Activated T-cell treated with anti-CD3 and anti-CD28 coated beads for 24 hours (primary cell): ENCODE results near the gene PFN1.
"Not testable (repeated sequence)": the region's sequence is repeated elsewhere in the genome, so short reads cannot be mapped to it uniquely, and the experiment has no call there.

Experiments
- DNase-seq: peaks from one replicate; pipeline ENCODE4 v3.0.0-alpha.2; 2020; ENCODE audit warnings: low read depth

Gene PFN1

DNA sequence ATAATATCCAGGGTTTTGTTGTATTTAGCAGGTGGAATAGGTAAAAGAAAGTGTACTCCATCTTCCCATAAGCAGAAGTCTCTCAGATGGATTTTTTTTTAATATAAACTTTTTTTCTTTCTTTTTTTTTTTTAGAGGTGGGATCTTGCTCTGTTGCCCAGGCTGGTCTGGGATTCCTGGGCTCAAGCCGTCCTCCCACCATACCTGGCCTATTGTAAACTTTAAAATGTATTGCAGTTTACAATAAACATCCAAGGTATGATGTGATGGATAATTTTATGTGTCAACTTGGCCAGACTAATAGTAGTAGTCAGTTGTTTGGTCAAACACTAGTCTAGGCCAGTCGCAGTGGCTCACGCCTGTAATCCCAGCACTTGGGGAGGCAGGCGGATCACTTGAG, 27.0 kb downstream of the PFN1 start:
- DNase-seq: no peak

GRCh38 chr17:4920351-4921048, 27.8 kb downstream of the PFN1 start:
- no peak for DNase-seq

DNA sequence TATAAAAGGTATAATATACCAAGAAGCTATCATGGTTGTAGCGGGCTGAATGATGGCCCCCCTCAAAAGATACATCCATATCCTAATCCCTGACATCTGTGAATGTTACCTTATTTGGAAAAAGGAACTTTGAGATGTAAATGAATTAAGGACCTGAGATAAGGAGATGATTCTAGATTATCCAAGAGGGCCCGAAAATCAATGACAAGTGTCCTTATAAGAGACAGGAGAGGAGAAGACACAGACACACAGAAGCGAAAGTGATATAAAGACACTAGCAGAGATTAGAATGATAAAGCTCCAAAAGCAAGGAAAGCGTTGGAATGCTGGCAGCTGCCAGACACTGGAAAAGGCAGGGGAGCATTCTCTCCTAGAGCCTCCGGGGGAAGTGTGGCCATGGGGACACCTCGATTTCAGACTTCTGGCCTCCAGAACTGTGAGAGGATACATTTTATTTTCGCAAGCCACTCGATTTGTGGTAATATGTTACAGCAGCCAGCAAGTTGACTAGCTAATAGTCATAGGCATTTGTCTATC, 28.8 kb downstream of the PFN1 start:
- DNase-seq: no peak

DNA sequence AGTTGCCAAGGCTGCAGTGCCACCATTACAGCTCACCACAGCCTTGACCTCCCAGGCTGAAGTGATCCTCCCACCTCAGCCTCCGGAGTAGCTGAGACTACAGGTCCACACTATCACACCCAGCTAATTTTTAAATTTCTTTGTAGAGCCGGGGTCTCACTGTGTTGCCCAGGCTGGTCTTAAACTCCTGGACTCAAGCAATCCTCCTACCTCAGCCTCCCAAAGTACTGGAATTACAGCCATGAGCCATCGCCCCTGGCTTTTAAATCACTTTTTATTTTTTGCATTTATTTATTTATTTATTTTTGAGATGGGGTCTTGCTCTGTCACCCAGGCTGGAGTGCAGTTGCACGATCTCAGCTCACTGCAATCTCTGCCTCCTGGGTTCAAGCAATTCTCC, 33.8 kb downstream of the PFN1 start:
- not testable (repeated sequence) for DNase-seq

DNA sequence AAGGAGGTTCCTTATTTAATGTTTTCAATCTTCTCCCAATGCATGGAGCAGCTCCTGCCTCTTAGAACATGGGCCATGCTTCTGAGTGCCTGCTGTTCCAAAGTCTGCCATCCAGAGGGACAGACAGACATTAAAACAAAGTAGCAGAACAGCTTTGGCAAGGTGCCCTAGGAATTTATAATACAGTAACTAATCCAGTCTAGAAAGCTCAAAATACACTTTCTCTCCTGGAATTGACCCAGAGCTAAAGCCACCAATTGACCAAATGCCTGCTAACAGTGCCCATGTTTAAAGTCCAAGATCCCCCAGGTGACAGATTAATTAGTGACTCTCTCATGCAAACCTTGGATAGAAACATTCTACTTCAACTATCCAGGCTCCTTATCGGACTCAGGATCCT, 34.3 kb downstream of the PFN1 start:
- no peak for DNase-seq

DNA sequence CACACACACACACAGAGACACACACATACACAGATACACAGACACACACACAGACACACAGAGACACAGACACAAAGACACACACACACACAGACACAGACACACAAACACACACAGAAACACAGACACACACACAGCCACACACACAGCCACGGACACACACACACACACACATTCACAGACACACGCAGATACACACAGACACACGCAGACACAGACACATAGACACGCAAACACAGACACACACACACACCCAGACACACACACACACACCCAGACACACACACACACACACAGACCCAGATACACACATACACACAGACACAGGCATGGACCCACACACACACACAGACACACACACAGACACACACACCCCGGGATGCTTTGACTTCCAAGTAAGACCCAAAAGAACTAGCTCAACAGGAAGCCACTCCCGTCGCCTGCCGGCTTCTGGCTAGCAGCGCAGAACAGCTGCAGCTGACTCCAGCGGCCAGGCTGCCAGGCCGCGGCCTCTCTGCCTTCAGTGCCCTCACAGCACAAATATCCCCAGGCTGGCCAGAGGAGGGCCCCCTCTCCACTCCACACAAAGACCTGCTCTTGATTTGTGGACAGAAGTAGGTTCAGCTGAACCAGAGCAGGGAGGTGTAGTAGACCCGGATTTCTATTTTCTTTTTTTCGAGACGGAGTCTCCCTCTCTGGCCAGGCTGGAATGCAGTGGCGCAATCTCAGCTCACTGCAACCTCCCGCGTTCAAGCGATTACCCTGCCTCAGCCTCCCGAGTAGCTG, 39.4 kb downstream of the PFN1 start:
- peak; percentile 52 for DNase-seq

- DNase-seq: no peak
Measured at GRCh38 chr17:4908301-4908700, 40.0 kb downstream of the PFN1 start.

DNA sequence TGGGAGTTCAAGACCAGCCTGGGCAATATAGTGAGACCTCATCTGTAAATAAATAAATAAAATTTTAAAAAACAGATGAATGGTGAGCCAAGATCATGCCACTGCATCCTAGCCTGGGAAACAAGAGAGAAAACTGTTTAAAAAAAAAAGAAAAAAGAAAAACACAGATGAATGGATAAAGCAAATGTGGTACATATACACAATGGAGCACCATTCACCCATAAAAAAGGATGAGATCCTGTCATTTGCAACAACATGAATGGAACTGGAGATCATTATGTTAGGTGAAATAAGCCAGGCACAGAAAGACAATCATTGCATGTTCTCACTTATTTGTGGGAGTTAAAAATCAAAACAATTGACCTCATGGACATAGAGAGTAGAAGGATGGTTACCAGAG, 41.7 kb downstream of the PFN1 start:
- not testable (repeated sequence) for DNase-seq

GRCh38 chr17:4903051-4903818, 45.1 kb downstream of the PFN1 start, which contains the start of gene CHRNE:
TSS of gene CHRNE (minus strand) at chr17:4903098. CDS start at chr17:4903063, 35 bp downstream.
- peak; percentile 69 for DNase-seq

DNA sequence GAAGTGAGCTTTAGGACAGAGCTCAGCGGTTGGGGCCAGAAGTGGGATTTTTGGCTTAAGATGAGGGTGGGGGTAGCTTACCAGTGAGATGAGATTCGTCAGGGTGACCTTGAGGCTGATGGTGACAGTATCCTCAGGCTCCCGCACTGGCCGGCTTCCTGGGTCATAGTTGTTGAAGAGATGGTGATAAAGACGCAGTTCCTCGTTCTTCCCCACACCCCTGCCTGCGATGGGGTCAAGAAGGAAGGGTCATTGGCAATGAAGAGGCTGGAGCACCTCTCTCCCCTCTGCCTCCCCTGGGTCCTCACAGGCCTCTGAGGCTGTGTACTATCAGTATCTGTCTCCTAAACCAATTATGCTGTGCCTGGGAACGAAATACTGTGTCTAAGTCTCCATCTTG, 45.8 kb downstream of the PFN1 start:
- DNase-seq: no peak

DNA sequence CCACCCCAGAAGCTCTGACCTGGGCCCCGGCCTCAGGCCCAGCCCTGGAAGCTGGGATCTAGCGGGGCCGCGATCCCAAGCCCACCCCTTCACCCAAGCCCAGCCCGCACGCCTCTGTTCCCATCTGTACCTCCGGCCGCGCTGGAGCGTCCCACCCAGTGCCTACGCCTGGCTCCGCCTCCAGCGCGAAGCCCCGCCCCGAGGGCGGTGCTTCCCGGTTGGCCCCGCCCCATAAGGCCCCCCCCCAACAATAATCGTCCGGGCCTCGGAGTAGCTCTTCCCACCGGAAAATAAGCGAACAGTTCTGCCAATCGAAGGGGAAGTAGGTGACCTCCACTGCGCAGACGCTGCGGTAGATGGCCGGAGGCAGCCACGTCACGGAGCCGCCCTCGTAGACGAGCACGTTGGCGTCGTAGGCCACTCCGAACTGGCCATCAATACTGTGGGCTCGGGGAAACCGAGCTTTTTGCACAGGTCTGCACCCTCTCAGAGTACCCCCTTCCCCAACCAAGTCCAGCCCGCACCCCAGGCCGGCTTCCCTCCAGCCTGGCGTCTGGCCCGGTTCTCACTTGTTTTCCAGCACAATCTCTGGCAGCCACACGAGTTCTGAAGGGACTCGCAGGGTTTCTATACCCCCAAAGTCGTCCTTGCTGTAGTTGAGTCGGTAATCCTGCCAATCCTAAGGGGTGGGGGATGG, 46.5 kb downstream of the PFN1 start:
- no peak for DNase-seq

DNA sequence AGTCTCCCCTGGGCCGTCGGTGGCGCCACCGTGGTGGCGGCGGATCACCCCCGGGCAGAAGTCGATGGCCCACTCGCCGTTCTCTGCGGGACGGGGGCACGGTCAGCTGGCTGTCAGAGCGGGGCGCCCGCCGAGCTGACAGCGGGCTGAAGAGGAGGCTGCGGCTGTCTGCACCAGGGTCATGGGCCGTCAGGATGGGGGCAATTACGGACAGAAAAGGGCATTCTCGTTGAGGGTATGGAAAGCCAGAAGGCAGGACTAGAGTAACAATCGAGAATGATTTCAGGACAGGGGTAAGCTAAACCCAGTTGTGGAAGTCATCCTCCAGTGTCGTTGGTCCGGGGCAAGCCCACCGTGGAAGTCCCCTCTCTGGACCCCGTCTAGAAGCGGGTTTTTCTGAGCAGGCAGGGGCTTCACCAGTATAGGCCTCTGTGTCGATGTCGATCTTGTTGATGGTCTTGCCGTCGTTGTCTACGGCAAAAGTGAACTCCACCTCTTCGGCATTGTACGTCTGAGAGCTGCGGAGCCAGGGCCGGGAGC, 47.2 kb downstream of the PFN1 start:
- no peak for DNase-seq

DNA sequence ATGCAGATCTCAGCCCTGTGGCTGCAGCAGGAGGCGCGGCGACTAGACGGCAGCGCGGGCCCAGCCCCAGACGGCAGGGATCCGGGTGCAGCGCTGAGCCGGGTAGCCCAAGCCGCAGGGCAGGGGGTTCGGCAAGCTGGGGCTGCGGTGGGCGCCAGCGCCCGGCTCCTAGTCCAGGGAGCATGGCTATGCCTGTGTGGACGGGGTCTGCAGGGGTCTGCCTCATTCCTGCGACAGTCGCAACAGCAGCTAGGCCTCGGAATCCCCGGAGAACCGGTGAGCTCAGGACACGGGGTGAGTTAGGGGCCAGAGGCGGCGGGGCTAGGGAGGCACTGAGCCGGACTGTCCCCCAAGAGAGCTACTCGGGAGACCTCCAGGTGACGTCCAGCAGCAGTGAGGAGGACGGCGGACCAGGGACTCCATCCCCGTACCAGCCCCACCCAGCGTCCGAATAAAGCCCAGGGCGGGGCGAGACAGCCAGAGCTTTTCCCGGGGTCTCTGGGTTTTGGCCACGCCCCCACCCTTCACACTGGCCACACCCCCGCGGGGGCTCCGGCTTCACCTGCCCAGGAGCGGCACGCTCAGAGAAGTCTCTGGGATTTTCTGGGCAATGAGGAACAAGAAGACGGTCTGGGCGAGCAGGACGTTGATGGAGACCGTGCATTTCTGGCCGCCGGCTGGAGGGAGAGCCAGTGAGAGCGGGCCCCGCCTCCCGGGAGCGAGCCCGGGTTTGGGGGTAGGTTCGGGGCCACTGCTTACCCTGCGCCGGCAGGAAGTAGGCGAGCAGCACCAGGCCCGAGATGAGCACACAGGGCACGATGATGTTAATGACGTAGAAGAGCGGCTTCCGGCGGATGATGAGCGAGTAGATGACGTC, 47.9 kb downstream of the PFN1 start:
- DNase-seq: peak; percentile 12

DNA sequence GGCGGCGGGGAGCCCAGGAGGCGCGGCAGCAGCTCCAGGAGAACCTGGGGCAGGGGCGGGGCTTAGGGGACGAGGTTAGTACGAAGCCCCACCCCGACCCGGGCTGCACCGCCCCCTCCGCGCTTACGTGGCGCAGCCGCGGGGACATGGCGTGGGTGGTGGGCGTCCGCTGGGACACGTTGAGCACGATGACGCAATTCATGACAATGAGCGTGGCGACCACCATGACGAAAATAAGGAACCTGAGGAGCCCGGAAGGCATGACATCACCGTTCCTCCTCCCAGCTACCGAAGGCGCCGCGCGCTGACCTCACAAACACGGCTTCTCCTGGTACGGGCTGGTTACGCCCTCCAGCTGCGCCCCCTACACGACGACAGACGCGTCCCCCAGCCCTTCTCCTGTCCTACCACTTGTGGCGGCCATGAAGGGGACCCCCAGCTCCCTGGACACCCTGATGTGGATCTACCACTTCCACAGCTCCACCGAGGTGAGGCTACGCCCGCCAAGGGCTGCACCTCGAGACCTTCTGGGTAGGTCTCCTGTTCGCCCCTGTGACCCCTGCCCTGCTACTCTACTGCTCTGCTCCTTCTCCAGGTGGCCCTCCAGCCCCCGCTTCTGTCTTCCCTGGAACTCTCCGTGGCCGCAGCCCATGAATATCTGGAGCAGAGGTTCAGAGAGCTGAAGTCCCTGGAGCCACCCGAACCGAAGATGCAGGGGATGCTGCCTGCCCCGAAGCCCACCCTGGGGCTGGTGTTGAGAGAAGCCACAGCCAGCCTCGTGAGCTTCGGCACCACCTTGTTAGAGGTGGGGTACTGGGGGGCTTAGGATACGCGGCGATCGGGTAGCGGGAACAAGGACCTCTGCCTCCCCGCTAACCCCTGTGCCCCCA, 48.7 kb downstream of the PFN1 start, which contains the start of gene C17orf107:
Gene C17orf107 (plus strand): TSS at position 196 of the 890 bp plus-strand sequence. CDS start 227 bp downstream, at position 423.
- peak; percentile 91 for DNase-seq

GRCh38 chr17:4898927-4899326, 49.4 kb downstream of the PFN1 start:
- no peak for DNase-seq

DNA sequence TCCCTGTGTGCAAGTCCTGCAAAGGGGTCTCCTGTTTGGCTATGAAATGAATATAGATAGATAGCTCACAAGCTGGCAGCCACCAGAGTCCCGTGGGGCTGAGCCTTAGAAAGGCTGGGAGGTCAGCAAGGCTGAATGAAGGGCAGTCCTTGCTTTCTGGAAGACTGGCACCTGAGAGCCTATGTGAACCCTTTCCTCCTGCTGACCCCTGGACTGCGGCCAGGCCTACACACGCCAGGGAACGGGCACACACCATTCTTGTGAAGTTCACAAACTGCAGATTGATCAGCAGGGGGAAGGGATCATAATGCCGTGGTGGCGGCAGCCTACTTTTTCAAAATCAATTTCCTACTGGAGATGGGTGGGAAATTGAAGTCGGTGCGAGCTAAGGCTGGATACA, 50.0 kb downstream of the PFN1 start:
- no peak for DNase-seq

- DNase-seq: no peak
Measured at GRCh38 chr17:4897785-4898184, 50.5 kb downstream of the PFN1 start.

GRCh38 chr17:4897198-4897687, 51.1 kb downstream of the PFN1 start:
- no peak for DNase-seq
